GM12801 (cell line): ENCODE results near the gene HBQ1.

Experiments used
- CTCF ChIP-seq: IDR thresholded peaks from one replicate; pipeline ENCODE4 v1.5.1; 2011; ENCODE audit warnings: control low read depth; ENCODE audit not compliant: insufficient read length; ENCODE audit errors: extremely low read depth

HBQ1 gene

GRCh38 chr16:228151-228851 lies 48.0 kb downstream of the HBQ1 start:
- no peak for TF ChIP-seq CTCF

GRCh38 chr16:228852-229730 lies 48.8 kb downstream of the HBQ1 start, which contains the start of gene LUC7L:
TSS of gene LUC7L (minus strand) at chr16:229449. CDS start at chr16:229339, 110 bp downstream.
- TF ChIP-seq CTCF, result no peak

- no peak for TF ChIP-seq CTCF
Measured at GRCh38 chr16:229731-230281, 49.5 kb downstream of the HBQ1 start.
